IMR-90 (cell line): Measurements from ENCODE around the gene CHRD. TPM values are rescaled to one million over a fixed set of nuclear protein-coding genes. Genes with fewer than 3 reads are reported as not detected.

Experiments used
- ATAC-seq: fragments of 200-7000 bp; cut with Tn5 transposase; 2 replicates; pipeline ENCODE4 v1.9.1; 2020; ENCODE audit warnings: low read depth, mild to moderate bottlenecking, moderate library complexity
- BruUV-seq: library from RNA; stranded (reverse); fragments of 400-500 nt; replicated peaks from 2 replicates; lab custom pipeline; 2021; lab: Mats Ljungman, UMichigan
- CTCF ChIA-PET: fragments of 300-600 bp; formaldehyde crosslinking; extraction: SDS; loops from one replicate; lab custom pipeline; 2021; ENCODE audit warnings: antibody characterized with exemption; lab: Yijun Ruan, JAX
- POLR2A ChIA-PET: fragments of 300-600 bp; sonication (Branson Sonifier 250); formaldehyde crosslinking; loops from one replicate; lab custom pipeline; 2022; ENCODE audit warnings: antibody characterized with exemption; ENCODE audit not compliant: unreplicated experiment; lab: Charles Lee
- DNase-seq: peaks from one replicate; pipeline ENCODE4 v3.0.0; 2013
- H2AFZ ChIP-seq: replicated peaks from 2 replicates; pipeline ENCODE3; 2013; ENCODE audit warnings: low read length, mild to moderate bottlenecking; ENCODE audit not compliant: poor library complexity
- H2AK5ac ChIP-seq: 2 replicates; pipeline ENCODE4 v1.6.1; 2013; ENCODE audit warnings: low read depth, low read length, inconsistent platforms
- H2AK9ac ChIP-seq: replicated peaks from 2 replicates; pipeline ENCODE3; 2013; ENCODE audit warnings: mild to moderate bottlenecking, low read depth, low read length, moderate library complexity; ENCODE audit not compliant: poor library complexity
- H2BK120ac ChIP-seq: 2 replicates; pipeline ENCODE4 v1.6.1; 2013; ENCODE audit warnings: low read depth, low read length, inconsistent platforms
- H2BK15ac ChIP-seq: 3 replicates; pipeline ENCODE4 v1.6.1; 2013; ENCODE audit warnings: low read depth, low read length, inconsistent platforms
- H2BK20ac ChIP-seq: 2 replicates; pipeline ENCODE4 v1.6.1; 2013; ENCODE audit warnings: low read depth, mild to moderate bottlenecking, inconsistent platforms, low read length, moderate library complexity
- H2BK5ac ChIP-seq: 2 replicates; pipeline ENCODE4 v1.6.1; 2013; ENCODE audit warnings: mild to moderate bottlenecking, low read depth, low read length, inconsistent platforms; ENCODE audit not compliant: poor library complexity, severe bottlenecking
- H3K14ac ChIP-seq: replicated peaks from 2 replicates; pipeline ENCODE4 v1.6.1; 2013; ENCODE audit warnings: low read depth, low read length, inconsistent platforms
- H3K18ac ChIP-seq: 2 replicates; pipeline ENCODE4 v1.6.1; 2013; ENCODE audit warnings: low read depth, low read length, control low read depth
- H3K23ac ChIP-seq: 2 replicates; pipeline ENCODE4 v1.6.1; 2013; ENCODE audit warnings: low read depth, low read length, inconsistent platforms
- H3K27ac ChIP-seq: 2 replicates; pipeline ENCODE4 v1.5.1; 2013; ENCODE audit warnings: mild to moderate bottlenecking, control low read depth, low read length; ENCODE audit not compliant: insufficient read depth
- H3K27me3 ChIP-seq: 2 replicates; pipeline ENCODE4 v1.6.1; 2013; ENCODE audit warnings: low read length; ENCODE audit not compliant: control insufficient read depth, insufficient read depth
- H3K36me3 ChIP-seq: 2 replicates; pipeline ENCODE4 v1.6.1; 2013; ENCODE audit warnings: low read length, mixed read lengths; ENCODE audit not compliant: control insufficient read depth, insufficient read depth
- H3K4ac ChIP-seq: 2 replicates; pipeline ENCODE4 v1.6.1; 2013; ENCODE audit warnings: low read depth, low read length, inconsistent platforms
- H3K4me1 ChIP-seq: 2 replicates; pipeline ENCODE4 v1.6.1; 2013; ENCODE audit warnings: low read length, mixed read lengths; ENCODE audit not compliant: control insufficient read depth, insufficient read depth
- H3K4me2 ChIP-seq: 2 replicates; pipeline ENCODE4 v1.6.1; 2013; ENCODE audit warnings: low read depth, mild to moderate bottlenecking, control low read depth, low read length, moderate library complexity
- H3K4me3 ChIP-seq: 2 replicates; pipeline ENCODE4 v1.5.1; 2013; ENCODE audit warnings: low read depth, mild to moderate bottlenecking, control low read depth, low read length, moderate library complexity; ENCODE audit not compliant: insufficient read depth
- H3K56ac ChIP-seq: 2 replicates; pipeline ENCODE4 v1.6.1; 2013; ENCODE audit warnings: low read length, inconsistent platforms; ENCODE audit not compliant: insufficient read depth; ENCODE audit errors: extremely low read depth
- H3K79me1 ChIP-seq, 2 experiments: 2 replicates each; pipeline ENCODE4 v1.6.1; 2013; ENCODE audit warnings: low read length in 2 of 2, inconsistent platforms in 1 of 2, low read depth in 1 of 2
- H3K9ac ChIP-seq: 2 replicates; pipeline ENCODE4 v1.6.1; 2013; ENCODE audit warnings: low read depth, low read length, control low read depth
- H3K9me1 ChIP-seq: 2 replicates; pipeline ENCODE4 v1.6.1; 2013; ENCODE audit warnings: low read length, inconsistent platforms; ENCODE audit not compliant: insufficient read depth
- H3K9me3 ChIP-seq: 2 replicates; pipeline ENCODE4 v1.6.1; 2013; ENCODE audit warnings: low read length; ENCODE audit not compliant: control insufficient read depth, insufficient read depth
- H4K20me1 ChIP-seq: 2 replicates; pipeline ENCODE4 v1.6.1; 2013; ENCODE audit warnings: low read length, inconsistent platforms; ENCODE audit not compliant: insufficient read depth
- H4K5ac ChIP-seq: 2 replicates; pipeline ENCODE4 v1.6.1; 2013; ENCODE audit warnings: mild to moderate bottlenecking, low read depth, low read length, control low read depth
- H4K8ac ChIP-seq, 2 experiments: 2 replicates each; pipeline ENCODE4 v1.6.1; 2013; ENCODE audit warnings: low read depth in 2 of 2, low read length in 2 of 2, control low read depth in 1 of 2, inconsistent platforms in 1 of 2
- H4K91ac ChIP-seq: 2 replicates; pipeline ENCODE4 v1.6.1; 2013; ENCODE audit warnings: low read depth, low read length, inconsistent platforms; ENCODE audit not compliant: insufficient read depth
- CTCF ChIP-seq: conservative IDR thresholded peaks from 2 replicates; pipeline ENCODE4 v1.5.1; 2012; ENCODE audit warnings: mild to moderate bottlenecking, low read depth, low read length, improper control_type of control experiment
- SMC3 ChIP-seq: fragments of 150-350 bp; IDR thresholded peaks from 2 replicates; pipeline ENCODE4 v1.6.1; 2016; ENCODE audit warnings: low read depth, mild to moderate bottlenecking, antibody characterized with exemption, low read length, moderate library complexity
- WGBS, 2 experiments: methylation state at CpG; one replicate each; pipeline versions ENCODE4 v1.1.5 to v1.1.7; 2013; ENCODE audit warnings: missing lambda C conversion rate in 2 of 2; ENCODE audit not compliant: insufficient read length in 1 of 2; ENCODE audit errors: extremely low coverage in 2 of 2; 5-methylcytosine and 5-hydroxymethylcytosine counted together
- dilution Hi-C: fragments of 300-500 bp; cut with HindIII; formaldehyde crosslinking; loops from one replicate; pipeline ENCODE4 v1.14.3; 2018; ENCODE audit warnings: low sequenced_read_pairs; ENCODE audit not compliant: unreplicated experiment
- in situ Hi-C: fragments of 300-500 bp; cut with MboI; formaldehyde crosslinking; loops from 3 replicates; pipeline ENCODE4 v1.14.3; 2019; ENCODE audit warnings: low sequenced_read_pairs, inconsistent platforms, mixed read lengths
- intact Hi-C: fragments of 100-400 bp; cut with micrococcal nuclease; formaldehyde crosslinking; loops from 2 replicates; pipeline ENCODE4 v1.10.0; 2022
- polyA plus RNA-seq, 3 experiments: library from polyadenylated mRNA; depleted of rRNA; stranded (reverse); fragments of >200 nt; gene quantifications; 2 replicates each; pipeline ENCODE4 v1.2.3, GENCODE V29; 2012; ENCODE audit warnings: low replicate concordance in 1 of 3
- total RNA-seq: library from RNA; depleted of rRNA; stranded (reverse); fragments of >200 nt; gene quantifications from 2 replicates; pipeline ENCODE4 v1.2.3, GENCODE V29; 2012

CHRD gene
- total and polyA plus RNA-seq, 2 of the 4 experiments (the other 2 are of a cell fraction), result under 0.01 to 0.09 TPM

GRCh38 chr3:184350618-184351017 lies 29.2 kb upstream of the CHRD start:
- Histone ChIP-seq H3K23ac (no peak overlapping the region), H4K91ac (no peak overlapping the region), H3K36me3 (peaks cover 21% of the 10 kb centered on the region), H3K9ac (no peak overlapping the region), H4K8ac (no peak overlapping the region), H3K79me1 (no peaks in the 10 kb centered on the region), H3K14ac (no peak overlapping the region), H3K9me1 (peaks cover 8% of the 10 kb centered on the region; the same call in 1 of the 2 replicates), H4K20me1 (peaks cover 3% of the 10 kb centered on the region), H3K9me3 (no peaks in the 10 kb centered on the region), H3K4ac (no peak overlapping the region), H2BK20ac (no peak overlapping the region), H4K5ac (no peak overlapping the region), H3K18ac (no peak overlapping the region), H3K56ac (no peak overlapping the region), H2BK15ac (no peak overlapping the region), H3K27ac (no peak overlapping the region), H3K4me1 (peaks cover 4% of the 10 kb centered on the region; the same call in 1 of the 2 replicates), H2BK120ac (no peak overlapping the region), H3K27me3 (no peaks in the 10 kb centered on the region), H2AK5ac (no peak overlapping the region), H2AFZ (no peak overlapping the region), H2BK5ac (no peak overlapping the region), H3K4me3 (no peak overlapping the region), H3K4me2 (no peak overlapping the region), H2AK9ac (no peak overlapping the region)
- ATAC-seq, result no peak
- intact Hi-C loops, result no loop called here
- WGBS, 2 experiments, result 90% methylated on average over 2 of the region's 6 CpGs; no CpG with 5 or more reads in 1 of the 2 experiments
- DNase-seq, result no peak
- dilution Hi-C loops, result loop anchor here (25.0 kb wide), 1 partner anchor 187 kb away; no protein-coding TSS in a partner anchor
- CTCF ChIA-PET, result no interaction called here
- no TSS peak for BruUV-seq
- no peak for TF ChIP-seq SMC3
- no peak for TF ChIP-seq CTCF
- POLR2A ChIA-PET, result no interaction called here
- in situ Hi-C loops, result no loop called here
